BLaER1 (cell line): ENCODE data around the gene SP3.
A peak's percentile ranks its signal among the peaks of the same experiment; 100 is the strongest.

ENCODE experiments used
- H3K27ac ChIP-seq: shearing (Covaris generic); formaldehyde crosslinking; 2 replicates; pipeline ENCODE4 v1.8.1; 2022
- H3K27me3 ChIP-seq: shearing (Covaris generic); formaldehyde crosslinking; 2 replicates; pipeline ENCODE4 v1.8.1; 2022
- H3K36me3 ChIP-seq: shearing (Covaris generic); formaldehyde crosslinking; 2 replicates; pipeline ENCODE4 v1.8.1; 2022
- H3K4me1 ChIP-seq: shearing (Covaris generic); formaldehyde crosslinking; 2 replicates; pipeline ENCODE4 v1.8.1; 2022
- H3K4me2 ChIP-seq: shearing (Covaris generic); formaldehyde crosslinking; 2 replicates; pipeline ENCODE4 v1.8.1; 2022
- H3K4me3 ChIP-seq: shearing (Covaris generic); formaldehyde crosslinking; 2 replicates; pipeline ENCODE4 v1.8.1; 2022
- H3K9ac ChIP-seq: shearing (Covaris generic); formaldehyde crosslinking; 2 replicates; pipeline ENCODE4 v1.8.1; 2022
- H3K9me3 ChIP-seq: shearing (Covaris generic); formaldehyde crosslinking; 2 replicates; pipeline ENCODE4 v1.8.1; 2022
- H4K20me1 ChIP-seq: shearing (Covaris generic); formaldehyde crosslinking; 2 replicates; pipeline ENCODE4 v1.8.1; 2022
- Cebpa-rat ChIP-seq: shearing (Covaris generic); IDR thresholded peaks from 2 replicates; pipeline ENCODE4 v1.8.1; 2022

Gene SP3

GRCh38 chr2:173881886-173882285 is 83.3 kb downstream of the SP3 start:
- no peak for TF ChIP-seq Cebpa-rat
- no peak overlapping the region for H3K4me3 ChIP-seq
- H4K20me1 ChIP-seq = no peaks in the 10 kb centered on the region
- peak overlapping the region; percentile 67 for H3K4me2 ChIP-seq
- no peak overlapping the region; the same call in 1 of the 2 replicates for H3K27ac ChIP-seq
- H3K27me3 ChIP-seq = no peaks in the 10 kb centered on the region
- H3K4me1 ChIP-seq = peaks cover 65% of the 10 kb centered on the region
- H3K9ac ChIP-seq = no peak overlapping the region
- H3K36me3 ChIP-seq = no peaks in the 10 kb centered on the region
- peaks cover 10% of the 10 kb centered on the region for H3K9me3 ChIP-seq

- Histone ChIP-seq H3K27ac (peak overlapping the region; percentile 19; the same call in 1 of the 2 replicates), H3K4me1 (peaks cover 69% of the 10 kb centered on the region), H3K9ac (no peak overlapping the region), H3K27me3 (no peaks in the 10 kb centered on the region), H3K4me3 (no peak overlapping the region), H3K36me3 (no peaks in the 10 kb centered on the region), H4K20me1 (no peaks in the 10 kb centered on the region), H3K9me3 (peaks cover 10% of the 10 kb centered on the region), H3K4me2 (peak overlapping the region; percentile 67)
- TF ChIP-seq Cebpa-rat = no peak
Observed at GRCh38 chr2:173881461-173881860, 83.7 kb downstream of the SP3 start.

GRCh38 chr2:173880561-173880960 is 84.6 kb downstream of the SP3 start:
- Histone ChIP-seq H3K9ac (no peak overlapping the region), H3K27me3 (no peaks in the 10 kb centered on the region), H3K9me3 (peaks cover 7% of the 10 kb centered on the region; the same call in 1 of the 2 replicates), H3K36me3 (no peaks in the 10 kb centered on the region), H4K20me1 (no peaks in the 10 kb centered on the region), H3K4me2 (peak overlapping the region; percentile 67), H3K27ac (0 out of 2 replicates have a peak overlapping the region, but pooled peaks have one; percentile 19), H3K4me1 (peaks cover 78% of the 10 kb centered on the region), H3K4me3 (no peak overlapping the region)
- TF ChIP-seq Cebpa-rat = no peak

GRCh38 chr2:173876833-173877413 is 88.2 kb downstream of the SP3 start:
- no peaks in the 10 kb centered on the region for H3K27me3 ChIP-seq

GRCh38 chr2:173874894-173875237 is 90.3 kb downstream of the SP3 start:
- peaks cover 75% of the 10 kb centered on the region for H3K4me1 ChIP-seq
- no peak for TF ChIP-seq Cebpa-rat
- no peaks in the 10 kb centered on the region for H4K20me1 ChIP-seq
- H3K27ac ChIP-seq = peak overlapping the region; percentile 91
- peak overlapping the region; percentile 89 for H3K4me2 ChIP-seq
- no peaks in the 10 kb centered on the region for H3K9me3 ChIP-seq
- no peaks in the 10 kb centered on the region for H3K36me3 ChIP-seq
- peak overlapping the region; percentile 70; the same call in 1 of the 2 replicates for H3K9ac ChIP-seq
- peak overlapping the region; percentile 38 for H3K4me3 ChIP-seq
- H3K27me3 ChIP-seq = no peaks in the 10 kb centered on the region

More at GRCh38 chr2:173876833-173877413, 88.2 kb downstream of the SP3 start:
- H3K27ac ChIP-seq = peak overlapping the region; percentile 91
- H3K4me3 ChIP-seq = no peak overlapping the region; the same call in 1 of the 2 replicates
- peaks cover 95% of the 10 kb centered on the region for H3K4me1 ChIP-seq
- peak overlapping the region; percentile 0; the same call in 1 of the 2 replicates for H3K9ac ChIP-seq
- no peaks in the 10 kb centered on the region for H4K20me1 ChIP-seq
- no peak for TF ChIP-seq Cebpa-rat
- no peaks in the 10 kb centered on the region for H3K9me3 ChIP-seq
- H3K36me3 ChIP-seq = no peaks in the 10 kb centered on the region
- H3K4me2 ChIP-seq = peak overlapping the region; percentile 89

GRCh38 chr2:173874003-173874893 is 90.9 kb downstream of the SP3 start:
- Histone ChIP-seq H3K4me1 (peaks cover 72% of the 10 kb centered on the region), H3K27me3 (no peaks in the 10 kb centered on the region), H4K20me1 (no peaks in the 10 kb centered on the region), H3K4me2 (peak overlapping the region; percentile 89), H3K9ac (peak overlapping the region; percentile 70; the same call in 1 of the 2 replicates), H3K4me3 (peak overlapping the region; percentile 38), H3K9me3 (no peaks in the 10 kb centered on the region), H3K36me3 (no peaks in the 10 kb centered on the region), H3K27ac (peak overlapping the region; percentile 91)
- 0 out of 2 replicates have a peak, but pooled peaks have one; percentile 16 for TF ChIP-seq Cebpa-rat

- Histone ChIP-seq H3K4me2 (peak overlapping the region; percentile 89), H4K20me1 (no peaks in the 10 kb centered on the region), H3K4me3 (no peak overlapping the region), H3K27ac (peak overlapping the region; percentile 91), H3K27me3 (no peaks in the 10 kb centered on the region), H3K9me3 (no peaks in the 10 kb centered on the region), H3K9ac (peak overlapping the region; percentile 70; the same call in 1 of the 2 replicates), H3K4me1 (peaks cover 74% of the 10 kb centered on the region), H3K36me3 (no peaks in the 10 kb centered on the region)
- TF ChIP-seq Cebpa-rat = no peak
Observed at GRCh38 chr2:173872714-173873113, 92.5 kb downstream of the SP3 start.

- Histone ChIP-seq H3K4me3 (no peak overlapping the region), H3K4me2 (peak overlapping the region; percentile 59), H3K36me3 (no peaks in the 10 kb centered on the region), H4K20me1 (no peaks in the 10 kb centered on the region), H3K4me1 (peaks cover 56% of the 10 kb centered on the region), H3K27ac (no peak overlapping the region), H3K9ac (no peak overlapping the region), H3K27me3 (no peaks in the 10 kb centered on the region), H3K9me3 (no peaks in the 10 kb centered on the region)
- TF ChIP-seq Cebpa-rat = no peak
Observed at GRCh38 chr2:173869244-173870229, 95.6 kb downstream of the SP3 start.

- H3K4me1 ChIP-seq = peaks cover 45% of the 10 kb centered on the region
- no peak overlapping the region for H3K9ac ChIP-seq
- no peak overlapping the region for H3K4me3 ChIP-seq
- no peaks in the 10 kb centered on the region for H4K20me1 ChIP-seq
- peak overlapping the region; percentile 59 for H3K4me2 ChIP-seq
- peak overlapping the region; percentile 14; the same call in 1 of the 2 replicates for H3K27ac ChIP-seq
- TF ChIP-seq Cebpa-rat = no peak
- no peaks in the 10 kb centered on the region for H3K9me3 ChIP-seq
- H3K36me3 ChIP-seq = no peaks in the 10 kb centered on the region
- H3K27me3 ChIP-seq = no peaks in the 10 kb centered on the region
Observed at GRCh38 chr2:173868406-173868805, 96.8 kb downstream of the SP3 start.
